HCT116 (cell line): Measurements from ENCODE around the gene ITGAV. TPM values are rescaled to one million over a fixed set of nuclear protein-coding genes. Genes with fewer than 3 reads are reported as not detected.

Experiments
- ATAC-seq: fragments of 200-7000 bp; cut with Tn5 transposase; 2 replicates; pipeline ENCODE4 v1.9.1; 2020; ENCODE audit warnings: mild to moderate bottlenecking, moderate library complexity
- BruUV-seq: library from RNA; stranded (reverse); fragments of 400-500 nt; replicated peaks from 2 replicates; lab custom pipeline; 2021; lab: Mats Ljungman, UMichigan
- CTCF ChIA-PET: fragments of 300-600 bp; sonication (Branson Sonifier 250); formaldehyde crosslinking; loops from one replicate; lab custom pipeline; 2021; ENCODE audit warnings: antibody characterized with exemption; lab: Charles Lee
- POLR2A ChIA-PET: fragments of 300-600, 350-600 bp; sonication (Branson Sonifier 250); formaldehyde crosslinking; loops from one replicate; lab custom pipeline; 2021; ENCODE audit warnings: antibody characterized with exemption; lab: Charles Lee
- RAD21 ChIA-PET, 2 experiments: fragments of 300-600 bp; sonication (Branson Sonifier 250); formaldehyde crosslinking; loops; one replicate each; lab custom pipeline; 2023; ENCODE audit warnings: low total read pairs in 2 of 2; ENCODE audit not compliant: uncharacterized antibody in 2 of 2, unreplicated experiment in 2 of 2, low non-redundant PET in 1 of 2; lab: Charles Lee
- DNase-seq: peaks from one replicate; pipeline ENCODE4 v3.0.0-alpha.2; 2010; ENCODE audit warnings: low read depth, low spot score
- H2AFZ ChIP-seq: fragments of 200-600 bp; shearing (Covaris generic), sonication (generic); 2 replicates; pipeline ENCODE4 v1.6.1; 2017; ENCODE audit warnings: low read depth, mixed run types, mixed read lengths, antibody characterized with exemption, low read length; ENCODE audit not compliant: poor library complexity, severe bottlenecking
- H3K27ac ChIP-seq: 2 replicates; pipeline ENCODE4 v1.5.1; 2012; ENCODE audit warnings: low read depth, low read length
- H3K27me3 ChIP-seq: fragments of 200-600 bp; sonication (generic); 2 replicates; pipeline ENCODE4 v1.6.1; 2016; ENCODE audit warnings: mixed run types, low read length, mixed read lengths; ENCODE audit not compliant: insufficient read depth
- H3K36me3 ChIP-seq, 2 experiments: fragments of 200-500 bp in 1 of 2; fragments of 200-600 bp in 1 of 2; sonication (Bioruptor generic) in 1 of 2; sonication (generic) in 1 of 2; 2 replicates each; pipeline versions ENCODE4 v1.5.1 to v1.6.1; 2014 to 2016; ENCODE audit warnings: low read length in 2 of 2, inconsistent platforms in 1 of 2, mixed read lengths in 1 of 2, mixed run types in 1 of 2; ENCODE audit not compliant: insufficient read depth in 2 of 2, control insufficient read depth in 1 of 2
- H3K4me1 ChIP-seq, 2 experiments: fragments of 200-600 bp in 1 of 2; sonication (generic) in 1 of 2; 2 replicates each; pipeline versions ENCODE4 v1.5.1 to v1.6.1; 2012 to 2017; ENCODE audit warnings: low read length in 2 of 2, inconsistent platforms in 1 of 2, mild to moderate bottlenecking in 1 of 2, mixed read lengths in 1 of 2, mixed run types in 1 of 2, moderate library complexity in 1 of 2; ENCODE audit not compliant: insufficient read depth in 2 of 2, control insufficient read depth in 1 of 2
- H3K4me2 ChIP-seq: fragments of 200-600 bp; sonication (generic); 2 replicates; pipeline ENCODE4 v1.6.1; 2017; ENCODE audit warnings: mixed run types, low read length, mixed read lengths
- H3K4me3 ChIP-seq, 2 experiments: fragments of 200-600 bp in 1 of 2; sonication (generic) in 1 of 2; replicated peaks in 1 of 2; 2 replicates each; pipeline ENCODE4 v1.5.1; 2011 to 2016; ENCODE audit warnings: low read length in 2 of 2, control low read depth in 1 of 2, low read depth in 1 of 2, mild to moderate bottlenecking in 1 of 2, mixed read lengths in 1 of 2, mixed run types in 1 of 2
- H3K79me2 ChIP-seq: fragments of 200-600 bp; sonication (generic); 2 replicates; pipeline ENCODE4 v1.6.1; 2017; ENCODE audit warnings: mild to moderate bottlenecking, mixed run types, low read length, moderate library complexity, mixed read lengths; ENCODE audit not compliant: insufficient read depth
- H3K9ac ChIP-seq: fragments of 200-600 bp; sonication (generic); 2 replicates; pipeline ENCODE4 v1.6.1; 2016; ENCODE audit warnings: low read length, mixed read lengths
- H3K9me2 ChIP-seq: fragments of 200-600 bp; sonication (generic), shearing (Covaris generic); 2 replicates; pipeline ENCODE4 v1.6.1; 2017; ENCODE audit warnings: mixed run types, mild to moderate bottlenecking, moderate library complexity; ENCODE audit not compliant: insufficient read depth
- H3K9me3 ChIP-seq, 2 experiments: fragments of 200-500 bp in 1 of 2; fragments of 200-600 bp in 1 of 2; sonication (Bioruptor generic) in 1 of 2; sonication (generic) in 1 of 2; 2 replicates each; pipeline ENCODE4 v1.6.1; 2014 to 2017; ENCODE audit warnings: low read length in 2 of 2, mixed read lengths in 2 of 2, inconsistent platforms in 1 of 2, low read depth in 1 of 2, mild to moderate bottlenecking in 1 of 2, mixed run types in 1 of 2, moderate library complexity in 1 of 2; ENCODE audit not compliant: control insufficient read depth in 1 of 2, insufficient read depth in 1 of 2
- H4K20me1 ChIP-seq: fragments of 200-600 bp; sonication (generic), shearing (Covaris generic); 2 replicates; pipeline ENCODE4 v1.6.1; 2017; ENCODE audit warnings: mixed run types, mild to moderate bottlenecking, moderate library complexity; ENCODE audit not compliant: insufficient read depth
- CBX3 ChIP-seq: IDR thresholded peaks from 2 replicates; pipeline ENCODE4 v1.6.1; 2012; ENCODE audit warnings: low read depth
- CEBPB ChIP-seq: IDR thresholded peaks from 2 replicates; pipeline ENCODE4 v1.6.1; 2012; ENCODE audit warnings: low read depth
- EGR1 ChIP-seq: IDR thresholded peaks from 2 replicates; pipeline ENCODE4 v1.6.1; 2012; ENCODE audit warnings: low read depth
- JUND ChIP-seq: IDR thresholded peaks from 2 replicates; pipeline ENCODE4 v1.6.1; 2012
- POLR2A ChIP-seq: IDR thresholded peaks from 2 replicates; pipeline ENCODE4 v1.7.0; 2011; ENCODE audit warnings: borderline replicate concordance; ENCODE audit not compliant: insufficient read depth, insufficient read length; ENCODE audit errors: extremely low read depth
- POLR2AphosphoS5 ChIP-seq: IDR thresholded peaks from 2 replicates; pipeline ENCODE4 v1.6.1; 2011; ENCODE audit warnings: mild to moderate bottlenecking, low read depth, low read length, moderate library complexity
- RAD21 ChIP-seq: IDR thresholded peaks from 2 replicates; pipeline ENCODE4 v1.6.1; 2012; ENCODE audit warnings: low read depth, mild to moderate bottlenecking
- SIN3A ChIP-seq: IDR thresholded peaks from 2 replicates; pipeline ENCODE4 v1.6.1; 2012; ENCODE audit warnings: low read depth
- SRF ChIP-seq: IDR thresholded peaks from 2 replicates; pipeline ENCODE4 v1.6.1; 2012; ENCODE audit warnings: low read depth
- TCF7L2 ChIP-seq: IDR thresholded peaks from 2 replicates; pipeline ENCODE4 v1.7.0; 2011; ENCODE audit warnings: borderline replicate concordance, inconsistent platforms; ENCODE audit not compliant: insufficient read depth, insufficient read length; ENCODE audit errors: extremely low read depth
- YY1 ChIP-seq: IDR thresholded peaks from 2 replicates; pipeline ENCODE4 v1.6.1; 2011; ENCODE audit warnings: low read length, low read depth, moderate library complexity, mild to moderate bottlenecking; ENCODE audit not compliant: insufficient replicate concordance; ENCODE audit errors: extremely low read depth
- ZFX ChIP-seq: fragments of 450-650 bp; IDR thresholded peaks from 2 replicates; pipeline ENCODE4 v1.6.1; 2017
- ZNF274 ChIP-seq: fragments of 200-500 bp; sonication (Bioruptor generic); IDR thresholded peaks from 2 replicates; pipeline ENCODE4 v1.6.1; 2014; ENCODE audit warnings: mild to moderate bottlenecking, low read depth, low read length, inconsistent platforms
- intact Hi-C: fragments of 100-400 bp; cut with micrococcal nuclease; formaldehyde crosslinking; loops from 2 replicates; pipeline ENCODE4 v1.10.0; 2022
- total RNA-seq: library from RNA; stranded (reverse); gene quantifications from one replicate; pipeline ENCODE4 v1.2.1, GENCODE V29; 2021; ENCODE audit not compliant: unreplicated experiment
- TF ChIP-seq, protein P1 (sequence below): IDR thresholded peaks from 2 replicates; pipeline ENCODE4 v1.6.1; 2012
- TF ChIP-seq, protein P2 (sequence below): IDR thresholded peaks from 2 replicates; pipeline ENCODE4 v1.6.1; 2012
- TF ChIP-seq, protein P3 (sequence below): IDR thresholded peaks from 2 replicates; pipeline ENCODE4 v1.6.1; 2012; ENCODE audit warnings: low read depth
- TF ChIP-seq, protein P4 (sequence below), 3 experiments: fragments of 200-600 bp in 1 of 3; sonication (generic) in 1 of 3; IDR thresholded peaks in 2 of 3; conservative IDR thresholded peaks in 1 of 3; 2 replicates each; pipeline ENCODE4 v1.5.1; 2012 to 2017; ENCODE audit warnings: low read depth in 2 of 3, low read length in 2 of 3, antibody characterized with exemption in 1 of 3, borderline replicate concordance in 1 of 3, control low read depth in 1 of 3, mild to moderate bottlenecking in 1 of 3, mixed read lengths in 1 of 3, mixed run types in 1 of 3, moderate library complexity in 1 of 3; ENCODE audit not compliant: insufficient read depth in 1 of 3
- TF ChIP-seq, protein P5 (sequence below): IDR thresholded peaks from 2 replicates; pipeline ENCODE4 v1.6.1; 2011; ENCODE audit warnings: mild to moderate bottlenecking, low read length, moderate library complexity; ENCODE audit not compliant: insufficient replicate concordance; ENCODE audit errors: extremely low read depth

The ITGAV gene
- total RNA-seq, 1 experiment from 2014 or later, result 36.3 TPM

DNA sequence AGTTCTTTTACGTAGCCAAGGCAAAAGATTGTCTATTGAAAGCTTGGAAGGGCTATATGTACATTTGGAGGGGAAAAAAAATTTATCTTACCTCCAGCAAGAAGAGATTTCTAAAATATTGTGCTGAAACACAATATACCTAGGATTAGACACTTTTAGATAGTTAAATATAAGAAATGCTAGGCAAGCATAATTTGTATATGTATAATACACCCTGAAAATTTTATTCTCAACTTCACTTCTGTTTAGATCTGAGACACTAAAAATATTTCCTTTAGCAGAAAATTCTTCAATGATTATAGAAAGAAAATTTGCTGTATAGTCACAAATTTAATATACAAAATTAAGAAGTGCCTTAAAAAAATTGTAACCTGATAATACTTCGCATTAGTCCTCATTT lies 42.6 kb downstream of the ITGAV start:
- no peak overlapping the region for H3K27ac ChIP-seq
- no peaks in the 10 kb centered on the region for H3K9me2 ChIP-seq
- H3K4me1 ChIP-seq, result no peaks in the 10 kb centered on the region
- H3K4me3 ChIP-seq, result no peak overlapping the region
- DNase-seq (no peak), ATAC-seq (no peak)
- no peak overlapping the region for H2AFZ ChIP-seq
- no peaks in the 10 kb centered on the region for H3K27me3 ChIP-seq
- intact Hi-C loops, result no loop called here
- no peaks in the 10 kb centered on the region for H3K36me3 ChIP-seq
- no peaks in the 10 kb centered on the region for H4K20me1 ChIP-seq
- H3K4me2 ChIP-seq, result no peak overlapping the region
- H3K79me2 ChIP-seq, result no peaks in the 10 kb centered on the region
- no TSS peak for BruUV-seq
- no peak overlapping the region for H3K9ac ChIP-seq
- ChIA-PET POLR2A (no interaction called here), RAD21 (no interaction called here)
- H3K9me3 ChIP-seq, result no peaks in the 10 kb centered on the region
- TF ChIP-seq, protein P1, sequence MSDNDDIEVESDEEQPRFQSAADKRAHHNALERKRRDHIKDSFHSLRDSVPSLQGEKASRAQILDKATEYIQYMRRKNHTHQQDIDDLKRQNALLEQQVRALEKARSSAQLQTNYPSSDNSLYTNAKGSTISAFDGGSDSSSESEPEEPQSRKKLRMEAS, result no peak
- TF ChIP-seq CBX3, result no peak
- no peak for TF ChIP-seq POLR2A
- no peak for TF ChIP-seq JUND
- TF ChIP-seq TCF7L2, result no peak
- no peak for TF ChIP-seq POLR2AphosphoS5
- no peak for TF ChIP-seq RAD21
- no peak for TF ChIP-seq SRF
- no peak for TF ChIP-seq YY1
- TF ChIP-seq, protein P2, sequence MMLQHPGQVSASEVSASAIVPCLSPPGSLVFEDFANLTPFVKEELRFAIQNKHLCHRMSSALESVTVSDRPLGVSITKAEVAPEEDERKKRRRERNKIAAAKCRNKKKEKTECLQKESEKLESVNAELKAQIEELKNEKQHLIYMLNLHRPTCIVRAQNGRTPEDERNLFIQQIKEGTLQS, result no peak
- TF ChIP-seq ZNF274, result no peak
- TF ChIP-seq, protein P3, sequence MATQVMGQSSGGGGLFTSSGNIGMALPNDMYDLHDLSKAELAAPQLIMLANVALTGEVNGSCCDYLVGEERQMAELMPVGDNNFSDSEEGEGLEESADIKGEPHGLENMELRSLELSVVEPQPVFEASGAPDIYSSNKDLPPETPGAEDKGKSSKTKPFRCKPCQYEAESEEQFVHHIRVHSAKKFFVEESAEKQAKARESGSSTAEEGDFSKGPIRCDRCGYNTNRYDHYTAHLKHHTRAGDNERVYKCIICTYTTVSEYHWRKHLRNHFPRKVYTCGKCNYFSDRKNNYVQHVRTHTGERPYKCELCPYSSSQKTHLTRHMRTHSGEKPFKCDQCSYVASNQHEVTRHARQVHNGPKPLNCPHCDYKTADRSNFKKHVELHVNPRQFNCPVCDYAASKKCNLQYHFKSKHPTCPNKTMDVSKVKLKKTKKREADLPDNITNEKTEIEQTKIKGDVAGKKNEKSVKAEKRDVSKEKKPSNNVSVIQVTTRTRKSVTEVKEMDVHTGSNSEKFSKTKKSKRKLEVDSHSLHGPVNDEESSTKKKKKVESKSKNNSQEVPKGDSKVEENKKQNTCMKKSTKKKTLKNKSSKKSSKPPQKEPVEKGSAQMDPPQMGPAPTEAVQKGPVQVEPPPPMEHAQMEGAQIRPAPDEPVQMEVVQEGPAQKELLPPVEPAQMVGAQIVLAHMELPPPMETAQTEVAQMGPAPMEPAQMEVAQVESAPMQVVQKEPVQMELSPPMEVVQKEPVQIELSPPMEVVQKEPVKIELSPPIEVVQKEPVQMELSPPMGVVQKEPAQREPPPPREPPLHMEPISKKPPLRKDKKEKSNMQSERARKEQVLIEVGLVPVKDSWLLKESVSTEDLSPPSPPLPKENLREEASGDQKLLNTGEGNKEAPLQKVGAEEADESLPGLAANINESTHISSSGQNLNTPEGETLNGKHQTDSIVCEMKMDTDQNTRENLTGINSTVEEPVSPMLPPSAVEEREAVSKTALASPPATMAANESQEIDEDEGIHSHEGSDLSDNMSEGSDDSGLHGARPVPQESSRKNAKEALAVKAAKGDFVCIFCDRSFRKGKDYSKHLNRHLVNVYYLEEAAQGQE, result no peak
- no peak for TF ChIP-seq SIN3A
- TF ChIP-seq, protein P4, sequence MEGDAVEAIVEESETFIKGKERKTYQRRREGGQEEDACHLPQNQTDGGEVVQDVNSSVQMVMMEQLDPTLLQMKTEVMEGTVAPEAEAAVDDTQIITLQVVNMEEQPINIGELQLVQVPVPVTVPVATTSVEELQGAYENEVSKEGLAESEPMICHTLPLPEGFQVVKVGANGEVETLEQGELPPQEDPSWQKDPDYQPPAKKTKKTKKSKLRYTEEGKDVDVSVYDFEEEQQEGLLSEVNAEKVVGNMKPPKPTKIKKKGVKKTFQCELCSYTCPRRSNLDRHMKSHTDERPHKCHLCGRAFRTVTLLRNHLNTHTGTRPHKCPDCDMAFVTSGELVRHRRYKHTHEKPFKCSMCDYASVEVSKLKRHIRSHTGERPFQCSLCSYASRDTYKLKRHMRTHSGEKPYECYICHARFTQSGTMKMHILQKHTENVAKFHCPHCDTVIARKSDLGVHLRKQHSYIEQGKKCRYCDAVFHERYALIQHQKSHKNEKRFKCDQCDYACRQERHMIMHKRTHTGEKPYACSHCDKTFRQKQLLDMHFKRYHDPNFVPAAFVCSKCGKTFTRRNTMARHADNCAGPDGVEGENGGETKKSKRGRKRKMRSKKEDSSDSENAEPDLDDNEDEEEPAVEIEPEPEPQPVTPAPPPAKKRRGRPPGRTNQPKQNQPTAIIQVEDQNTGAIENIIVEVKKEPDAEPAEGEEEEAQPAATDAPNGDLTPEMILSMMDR (IDR thresholded peaks at IDR 0.05 in 2 of 3, conservative IDR thresholded peaks at IDR 0.05 in 1 of 3; ENCODE audit: borderline replicate concordance in 1 of 3, insufficient read depth in 1 of 3, low read depth in 2 of 3, low read length in 2 of 3), result no peak
- TF ChIP-seq EGR1, result no peak
- TF ChIP-seq, protein P5, sequence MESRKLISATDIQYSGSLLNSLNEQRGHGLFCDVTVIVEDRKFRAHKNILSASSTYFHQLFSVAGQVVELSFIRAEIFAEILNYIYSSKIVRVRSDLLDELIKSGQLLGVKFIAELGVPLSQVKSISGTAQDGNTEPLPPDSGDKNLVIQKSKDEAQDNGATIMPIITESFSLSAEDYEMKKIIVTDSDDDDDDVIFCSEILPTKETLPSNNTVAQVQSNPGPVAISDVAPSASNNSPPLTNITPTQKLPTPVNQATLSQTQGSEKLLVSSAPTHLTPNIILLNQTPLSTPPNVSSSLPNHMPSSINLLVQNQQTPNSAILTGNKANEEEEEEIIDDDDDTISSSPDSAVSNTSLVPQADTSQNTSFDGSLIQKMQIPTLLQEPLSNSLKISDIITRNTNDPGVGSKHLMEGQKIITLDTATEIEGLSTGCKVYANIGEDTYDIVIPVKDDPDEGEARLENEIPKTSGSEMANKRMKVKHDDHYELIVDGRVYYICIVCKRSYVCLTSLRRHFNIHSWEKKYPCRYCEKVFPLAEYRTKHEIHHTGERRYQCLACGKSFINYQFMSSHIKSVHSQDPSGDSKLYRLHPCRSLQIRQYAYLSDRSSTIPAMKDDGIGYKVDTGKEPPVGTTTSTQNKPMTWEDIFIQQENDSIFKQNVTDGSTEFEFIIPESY, result no peak
- no peak for TF ChIP-seq ZFX
- TF ChIP-seq CEBPB, result no peak
- TF ChIP-seq, all 23 proteins: peak for 0
- CTCF ChIA-PET, result no interaction called here
